HFFc6 (cell line): Measurements from ENCODE around the gene ECPAS. TPM values are rescaled to one million over a fixed set of nuclear protein-coding genes. Genes with fewer than 3 reads are reported as not detected.

Experiments
- DNase-seq: peaks from one replicate; pipeline ENCODE4 v3.0.0-alpha.2; 2018
- H3K27ac Mint-ChIP-seq: 2 replicates; pipeline ENCODE4 v1.8.0; 2020; ENCODE audit warnings: mild to moderate bottlenecking, mixed read lengths
- H3K27me3 Mint-ChIP-seq: 2 replicates; pipeline ENCODE4 v1.8.0; 2021; ENCODE audit warnings: mild to moderate bottlenecking, moderate library complexity, mixed read lengths; ENCODE audit not compliant: insufficient read depth
- H3K36me3 Mint-ChIP-seq: 2 replicates; pipeline ENCODE4 v1.8.0; 2021; ENCODE audit warnings: low read depth, mixed read lengths
- H3K4me1 Mint-ChIP-seq: 2 replicates; pipeline ENCODE4 v1.8.0; 2020; ENCODE audit warnings: low read depth, mixed read lengths
- H3K4me3 Mint-ChIP-seq: 2 replicates; pipeline ENCODE4 v1.8.0; 2020; ENCODE audit warnings: mild to moderate bottlenecking, moderate library complexity, mixed read lengths
- H3K9me3 Mint-ChIP-seq: 2 replicates; pipeline ENCODE4 v1.8.0; 2020; ENCODE audit warnings: mild to moderate bottlenecking, mixed read lengths
- CTCF ChIP-seq: fragments of 200-600 bp; sonication (generic); IDR thresholded peaks from 2 replicates; pipeline ENCODE4 v1.5.0; 2021; ENCODE audit warnings: antibody characterized with exemption, mild to moderate bottlenecking
- long read RNA-seq: library from polyadenylated mRNA; unstranded; transcript quantifications from one replicate; pipeline ENCODE4 v2.0.0, GENCODE V29; 2019
- total RNA-seq, 6 experiments: library from RNA; stranded (reverse); fragmentation: NEBNext Ultra II Directional; extraction: Animal tissue kit (Norgen Biotek cat#: 25700); gene quantifications; 2 replicates in 1 of 6; 3 replicates in 5 of 6; pipeline ENCODE4 v1.2.3, GENCODE V29; 2021

Gene ECPAS
- 10 to 100 TPM; 69.8 to 87.7 (median 77.6) TPM for total RNA-seq
- long read RNA-seq, full-length matches to known transcripts, result 2 of 21 reads
- long read RNA-seq, partial matches to known transcripts, result 15 of 21 reads
- long read RNA-seq, other reads (novel, unspliced or antisense), result 4 of 21 reads

GRCh38 chr9:111483858-111484571, at the start of gene ECPAS:
Gene ECPAS (minus strand): TSS chr9:111484383. CDS start chr9:111472918, 11,465 bp downstream.
- H3K36me3 Mint-ChIP-seq, result no peaks in the 10 kb centered on the region
- H3K4me3 Mint-ChIP-seq, result peak within 1 kb of the TSS; percentile 92
- H3K4me1 Mint-ChIP-seq, result peaks cover 31% of the 10 kb centered on the region
- no peak; the same call in 1 of the 2 replicates for TF ChIP-seq CTCF
- H3K27ac Mint-ChIP-seq, result peak within 1 kb of the TSS; percentile 85
- DNase-seq, result peak; percentile 68
- no peaks in the 10 kb centered on the region for H3K9me3 Mint-ChIP-seq
- no peaks in the 10 kb centered on the region; the same call in 1 of the 2 replicates for H3K27me3 Mint-ChIP-seq

GRCh38 chr9:111533099-111533790, 49.1 kb upstream of the ECPAS start:
- DNase-seq, result peak; percentile 8
- H3K36me3 Mint-ChIP-seq, result peaks cover 49% of the 10 kb centered on the region
- TF ChIP-seq CTCF, result no peak
- H3K4me3 Mint-ChIP-seq, result no peak overlapping the region
- no peak overlapping the region for H3K27ac Mint-ChIP-seq
- peaks cover 12% of the 10 kb centered on the region for H3K4me1 Mint-ChIP-seq
- H3K27me3 Mint-ChIP-seq, result no peaks in the 10 kb centered on the region; the same call in 1 of the 2 replicates
- H3K9me3 Mint-ChIP-seq, result peaks cover 40% of the 10 kb centered on the region

- DNase-seq, result no peak
- no peak overlapping the region for H3K27ac Mint-ChIP-seq
- H3K4me1 Mint-ChIP-seq, result peaks cover 19% of the 10 kb centered on the region
- no peak overlapping the region for H3K4me3 Mint-ChIP-seq
- H3K36me3 Mint-ChIP-seq, result peaks cover 39% of the 10 kb centered on the region
- no peak for TF ChIP-seq CTCF
- H3K9me3 Mint-ChIP-seq, result peaks cover 29% of the 10 kb centered on the region
- no peaks in the 10 kb centered on the region; the same call in 1 of the 2 replicates for H3K27me3 Mint-ChIP-seq
Observed at GRCh38 chr9:111531716-111532115, 47.5 kb upstream of the ECPAS start.

- no peak overlapping the region for H3K4me3 Mint-ChIP-seq
- H3K4me1 Mint-ChIP-seq, result peaks cover 30% of the 10 kb centered on the region
- no peak for DNase-seq
- H3K36me3 Mint-ChIP-seq, result peaks cover 30% of the 10 kb centered on the region
- H3K27ac Mint-ChIP-seq, result no peak overlapping the region
- TF ChIP-seq CTCF, result no peak
- H3K27me3 Mint-ChIP-seq, result no peaks in the 10 kb centered on the region
- peaks cover 19% of the 10 kb centered on the region for H3K9me3 Mint-ChIP-seq
Observed at GRCh38 chr9:111529787-111530186, 45.6 kb upstream of the ECPAS start.

- TF ChIP-seq CTCF, result no peak
- Mint-ChIP-seq H3K27me3 (0 out of 2 replicates have a peak, but pooled peaks cover 2% of the 10 kb centered on the region), H3K4me1 (peaks cover 24% of the 10 kb centered on the region), H3K36me3 (peaks cover 9% of the 10 kb centered on the region; the same call in 1 of the 2 replicates), H3K9me3 (peaks cover 4% of the 10 kb centered on the region; the same call in 1 of the 2 replicates), H3K4me3 (no peak overlapping the region), H3K27ac (no peak overlapping the region)
- DNase-seq, result no peak
Observed at GRCh38 chr9:111527347-111527746, 43.2 kb upstream of the ECPAS start.
